Esophagus muscularis mucosa (tissue), 3 donors: ENCODE measurements around the gene PRDM15.

Source experiments
- CTCF ChIP-seq, 3 experiments: fragments of 200-600 bp in 2 of 3; fragments of 450-650 bp in 1 of 3; sonication (generic) in 2 of 3; IDR thresholded peaks; one replicate each; pipeline ENCODE4 v1.5.1; 2017 to 2019; ENCODE audit warnings: antibody characterized with exemption in 3 of 3, mild to moderate bottlenecking in 2 of 3, moderate library complexity in 1 of 3
- EP300 ChIP-seq: sonication (generic); formaldehyde crosslinking; IDR thresholded peaks from one replicate; pipeline ENCODE4 v1.6.1; 2017; ENCODE audit warnings: antibody characterized with exemption

- no peak for TF ChIP-seq CTCF (IDR thresholded peaks at IDR 0.05)
- TF ChIP-seq EP300, result no peak
Observed at GRCh38 chr21:41871293-41872030, 7.7 kb downstream of the PRDM15 start.
